Mesodermal cell (in vitro differentiated cells): ENCODE measurements around the gene PTGES2.

Source experiments
- H3K27ac ChIP-seq: 2 replicates; pipeline ENCODE4 v1.7.0; 2013; ENCODE audit warnings: mild to moderate bottlenecking, low read depth, low read length, moderate library complexity; ENCODE audit not compliant: severe bottlenecking
- H3K36me3 ChIP-seq: 2 replicates; pipeline ENCODE4 v1.7.1; 2013; ENCODE audit warnings: mild to moderate bottlenecking, low read length, moderate library complexity; ENCODE audit not compliant: control insufficient read depth, insufficient read depth
- H3K4me1 ChIP-seq: one replicate; pipeline ENCODE4 v1.7.1; 2013; ENCODE audit warnings: mild to moderate bottlenecking, low read length; ENCODE audit not compliant: insufficient read depth, control insufficient read depth, poor library complexity, severe bottlenecking
- H3K4me3 ChIP-seq: 2 replicates; pipeline ENCODE4 v1.7.0; 2013; ENCODE audit warnings: low read length, control low read depth, mild to moderate bottlenecking; ENCODE audit not compliant: insufficient read depth, poor library complexity, severe bottlenecking; ENCODE audit errors: extremely low read depth
- H3K9me3 ChIP-seq: 2 replicates; pipeline ENCODE4 v1.7.1; 2013; ENCODE audit warnings: mild to moderate bottlenecking, low read length, moderate library complexity; ENCODE audit not compliant: control insufficient read depth
- WGBS, 2 experiments: methylation state at CpG; one replicate each; pipeline ENCODE4 v1.1.5; 2013; ENCODE audit warnings: missing lambda C conversion rate in 2 of 2; ENCODE audit not compliant: insufficient coverage in 2 of 2; 5-methylcytosine and 5-hydroxymethylcytosine counted together

PTGES2 gene

GRCh38 chr9:128092199-128092977, 35.1 kb downstream of the PTGES2 start:
- Histone ChIP-seq H3K4me3 (no peak overlapping the region), H3K9me3 (no peaks in the 10 kb centered on the region), H3K36me3 (peaks cover 7% of the 10 kb centered on the region), H3K27ac (no peak overlapping the region), H3K4me1 (peaks cover 31% of the 10 kb centered on the region)
- 81 to 90% methylated on average over 8 to 14 of the region's 16 CpGs for WGBS, 2 experiments

GRCh38 chr9:128091571-128091970, 36.0 kb downstream of the PTGES2 start:
- H3K36me3 ChIP-seq: peaks cover 7% of the 10 kb centered on the region
- no peak overlapping the region for H3K27ac ChIP-seq
- H3K4me1 ChIP-seq: peaks cover 29% of the 10 kb centered on the region
- 76 to 77% methylated on average over 13 of the region's 13 CpGs for WGBS, 2 experiments
- no peak overlapping the region for H3K4me3 ChIP-seq
- no peaks in the 10 kb centered on the region for H3K9me3 ChIP-seq

- no peak overlapping the region for H3K4me3 ChIP-seq
- no peak overlapping the region for H3K27ac ChIP-seq
- peaks cover 25% of the 10 kb centered on the region for H3K4me1 ChIP-seq
- peaks cover 7% of the 10 kb centered on the region for H3K36me3 ChIP-seq
- WGBS, 2 experiments: 65 to 76% methylated on average over 9 to 11 of the region's 13 CpGs
- H3K9me3 ChIP-seq: no peaks in the 10 kb centered on the region
Observed at GRCh38 chr9:128091144-128091543, 36.4 kb downstream of the PTGES2 start.

GRCh38 chr9:128089299-128089698, 38.2 kb downstream of the PTGES2 start:
- Histone ChIP-seq H3K4me1 (peaks cover 21% of the 10 kb centered on the region), H3K36me3 (peaks cover 4% of the 10 kb centered on the region), H3K4me3 (no peak overlapping the region), H3K9me3 (no peaks in the 10 kb centered on the region), H3K27ac (no peak overlapping the region)
- 80 to 83% methylated on average over 1 of the region's 1 CpG for WGBS, 2 experiments

- Histone ChIP-seq H3K9me3 (no peaks in the 10 kb centered on the region), H3K36me3 (peaks cover 4% of the 10 kb centered on the region), H3K4me1 (peaks cover 12% of the 10 kb centered on the region), H3K4me3 (no peak overlapping the region), H3K27ac (no peak overlapping the region)
- WGBS, 2 experiments: 94 to 100% methylated on average over 4 of the region's 9 CpGs
Observed at GRCh38 chr9:128088253-128088945, 39.1 kb downstream of the PTGES2 start.

- Histone ChIP-seq H3K4me1 (peaks cover under 1% of the 10 kb centered on the region), H3K27ac (no peak overlapping the region), H3K4me3 (no peak overlapping the region), H3K9me3 (no peaks in the 10 kb centered on the region), H3K36me3 (peaks cover 5% of the 10 kb centered on the region)
- WGBS, 2 experiments: 96 to 98% methylated on average over 7 to 10 of the region's 10 CpGs
Observed at GRCh38 chr9:128087262-128087661, 40.3 kb downstream of the PTGES2 start.

GRCh38 chr9:128085943-128086342, 41.6 kb downstream of the PTGES2 start:
- H3K36me3 ChIP-seq: peaks cover 7% of the 10 kb centered on the region
- H3K4me1 ChIP-seq: no peaks in the 10 kb centered on the region
- no peak overlapping the region for H3K27ac ChIP-seq
- H3K4me3 ChIP-seq: no peak overlapping the region
- WGBS, 2 experiments: 100% methylated on average over 1 of the region's 4 CpGs; no CpG with 5 or more reads in 1 of the 2 experiments
- no peaks in the 10 kb centered on the region for H3K9me3 ChIP-seq

- no peak overlapping the region for H3K27ac ChIP-seq
- no peak overlapping the region for H3K4me3 ChIP-seq
- no peaks in the 10 kb centered on the region for H3K4me1 ChIP-seq
- H3K36me3 ChIP-seq: peaks cover 7% of the 10 kb centered on the region
- no peaks in the 10 kb centered on the region for H3K9me3 ChIP-seq
- 86% methylated on average over 1 of the region's 4 CpGs; no CpG with 5 or more reads in 1 of the 2 experiments for WGBS, 2 experiments
Observed at GRCh38 chr9:128084746-128085145, 42.8 kb downstream of the PTGES2 start.

- Histone ChIP-seq H3K36me3 (peaks cover 4% of the 10 kb centered on the region), H3K27ac (no peak overlapping the region), H3K4me3 (no peak overlapping the region), H3K4me1 (peaks cover 11% of the 10 kb centered on the region), H3K9me3 (no peaks in the 10 kb centered on the region)
- 86 to 93% methylated on average over 3 to 5 of the region's 7 CpGs for WGBS, 2 experiments
Observed at GRCh38 chr9:128082151-128082550, 45.4 kb downstream of the PTGES2 start.

- WGBS, 2 experiments: 80 to 100% methylated on average over 1 of the region's 3 CpGs
Observed at GRCh38 chr9:128081056-128081455, 46.5 kb downstream of the PTGES2 start.

GRCh38 chr9:128080206-128080605, 47.3 kb downstream of the PTGES2 start:
- H3K36me3 ChIP-seq: peaks cover 4% of the 10 kb centered on the region
- peaks cover 11% of the 10 kb centered on the region for H3K4me1 ChIP-seq
- H3K4me3 ChIP-seq: no peak overlapping the region
- no peak overlapping the region for H3K27ac ChIP-seq
- H3K9me3 ChIP-seq: no peaks in the 10 kb centered on the region
- WGBS, 2 experiments: 87 to 93% methylated on average over 3 of the region's 5 CpGs

More at GRCh38 chr9:128081056-128081455, 46.5 kb downstream of the PTGES2 start:
- H3K36me3 ChIP-seq: peaks cover 4% of the 10 kb centered on the region
- H3K9me3 ChIP-seq: no peaks in the 10 kb centered on the region
- H3K4me1 ChIP-seq: peaks cover 11% of the 10 kb centered on the region
- peak overlapping the region; percentile 38 for H3K27ac ChIP-seq
- H3K4me3 ChIP-seq: no peak overlapping the region
